ENCODE results near the gene WWOX.

The WWOX gene

GRCh38 chr16:78817200-78817739 lies 717.8 kb downstream of the WWOX start:
- H3K27me3 ChIP-seq (ENCODE audit: control insufficient read depth in 1 of 2, insufficient read depth in 2 of 2, low read length in 2 of 2), result no peaks in the 10 kb centered on the region
- peak overlapping the region in 1 of 2 donors; percentile 13 for H3K9ac ChIP-seq (ENCODE audit: low read length in 2 of 2)
- H3K4me1 ChIP-seq (ENCODE audit: control insufficient read depth, insufficient read depth, low read length), result peaks cover 24% of the 10 kb centered on the region
- no peaks in the 10 kb centered on the region for H3K9me3 ChIP-seq (ENCODE audit: control insufficient read depth in 2 of 2, low read length in 2 of 2)
- H3K4me3 ChIP-seq (ENCODE audit: low read length in 2 of 2), result peak overlapping the region in 1 of 2 donors; percentile 22
- no peak overlapping the region for H3K27ac ChIP-seq (ENCODE audit: low read length)
- no peaks in the 10 kb centered on the region for H3K36me3 ChIP-seq (ENCODE audit: control insufficient read depth in 2 of 2, insufficient read depth in 2 of 2, low read length in 2 of 2)

- H3K27me3 ChIP-seq (ENCODE audit: control insufficient read depth in 1 of 2, insufficient read depth in 2 of 2, low read length in 2 of 2), result no peaks in the 10 kb centered on the region
- H3K4me3 ChIP-seq (ENCODE audit: low read length in 2 of 2), result no peak overlapping the region
- no peak overlapping the region for H3K9ac ChIP-seq (ENCODE audit: low read length in 2 of 2)
- no peak overlapping the region for H3K27ac ChIP-seq (ENCODE audit: low read length)
- H3K4me1 ChIP-seq (ENCODE audit: control insufficient read depth, insufficient read depth, low read length), result peaks cover 16% of the 10 kb centered on the region
- H3K36me3 ChIP-seq (ENCODE audit: control insufficient read depth in 2 of 2, insufficient read depth in 2 of 2, low read length in 2 of 2), result no peaks in the 10 kb centered on the region
- no peaks in the 10 kb centered on the region for H3K9me3 ChIP-seq (ENCODE audit: control insufficient read depth in 2 of 2, low read length in 2 of 2)
Measured at GRCh38 chr16:78821335-78821734, 721.9 kb downstream of the WWOX start.

- Histone ChIP-seq H3K36me3 (ENCODE audit: control insufficient read depth in 2 of 2, insufficient read depth in 2 of 2, low read length in 2 of 2) (no peaks in the 10 kb centered on the region), H3K9me3 (ENCODE audit: control insufficient read depth in 2 of 2, low read length in 2 of 2) (no peaks in the 10 kb centered on the region), H3K9ac (ENCODE audit: low read length in 2 of 2) (no peak overlapping the region), H3K4me3 (ENCODE audit: low read length in 2 of 2) (no peak overlapping the region), H3K4me1 (ENCODE audit: control insufficient read depth, insufficient read depth, low read length) (peaks cover 11% of the 10 kb centered on the region), H3K27me3 (ENCODE audit: control insufficient read depth in 1 of 2, insufficient read depth in 2 of 2, low read length in 2 of 2) (no peaks in the 10 kb centered on the region), H3K27ac (ENCODE audit: low read length) (no peak overlapping the region)
Measured at GRCh38 chr16:78822509-78822908, 723.1 kb downstream of the WWOX start.

GRCh38 chr16:78823027-78823426 lies 723.6 kb downstream of the WWOX start:
- no peak overlapping the region for H3K9ac ChIP-seq (ENCODE audit: low read length in 2 of 2)
- no peaks in the 10 kb centered on the region for H3K36me3 ChIP-seq (ENCODE audit: control insufficient read depth in 2 of 2, insufficient read depth in 2 of 2, low read length in 2 of 2)
- no peak overlapping the region for H3K4me3 ChIP-seq (ENCODE audit: low read length in 2 of 2)
- no peaks in the 10 kb centered on the region for H3K9me3 ChIP-seq (ENCODE audit: control insufficient read depth in 2 of 2, low read length in 2 of 2)
- H3K4me1 ChIP-seq (ENCODE audit: control insufficient read depth, insufficient read depth, low read length), result peaks cover 6% of the 10 kb centered on the region
- H3K27ac ChIP-seq (ENCODE audit: low read length), result no peak overlapping the region
- H3K27me3 ChIP-seq (ENCODE audit: control insufficient read depth in 1 of 2, insufficient read depth in 2 of 2, low read length in 2 of 2), result no peaks in the 10 kb centered on the region

GRCh38 chr16:78829280-78829679 lies 729.8 kb downstream of the WWOX start:
- Histone ChIP-seq H3K4me3 (ENCODE audit: low read length in 2 of 2) (no peak overlapping the region), H3K27me3 (ENCODE audit: control insufficient read depth in 1 of 2, insufficient read depth in 2 of 2, low read length in 2 of 2) (no peaks in the 10 kb centered on the region), H3K9ac (ENCODE audit: low read length in 2 of 2) (no peak overlapping the region), H3K27ac (ENCODE audit: low read length) (no peak overlapping the region), H3K9me3 (ENCODE audit: control insufficient read depth in 2 of 2, low read length in 2 of 2) (no peaks in the 10 kb centered on the region), H3K4me1 (ENCODE audit: control insufficient read depth, insufficient read depth, low read length) (peaks cover 3% of the 10 kb centered on the region), H3K36me3 (ENCODE audit: control insufficient read depth in 2 of 2, insufficient read depth in 2 of 2, low read length in 2 of 2) (no peaks in the 10 kb centered on the region)

- H3K9me3 ChIP-seq (ENCODE audit: control insufficient read depth in 2 of 2, low read length in 2 of 2), result no peaks in the 10 kb centered on the region
- peaks cover 3% of the 10 kb centered on the region for H3K4me1 ChIP-seq (ENCODE audit: control insufficient read depth, insufficient read depth, low read length)
- no peak overlapping the region for H3K4me3 ChIP-seq (ENCODE audit: low read length in 2 of 2)
- H3K9ac ChIP-seq (ENCODE audit: low read length in 2 of 2), result no peak overlapping the region
- no peak overlapping the region for H3K27ac ChIP-seq (ENCODE audit: low read length)
- H3K36me3 ChIP-seq (ENCODE audit: control insufficient read depth in 2 of 2, insufficient read depth in 2 of 2, low read length in 2 of 2), result no peaks in the 10 kb centered on the region
- H3K27me3 ChIP-seq (ENCODE audit: control insufficient read depth in 1 of 2, insufficient read depth in 2 of 2, low read length in 2 of 2), result no peaks in the 10 kb centered on the region
Measured at GRCh38 chr16:78830599-78830998, 731.1 kb downstream of the WWOX start.

- H3K36me3 ChIP-seq (ENCODE audit: control insufficient read depth in 2 of 2, insufficient read depth in 2 of 2, low read length in 2 of 2), result no peaks in the 10 kb centered on the region
- H3K9me3 ChIP-seq (ENCODE audit: control insufficient read depth in 2 of 2, low read length in 2 of 2), result no peaks in the 10 kb centered on the region
- no peaks in the 10 kb centered on the region for H3K27me3 ChIP-seq (ENCODE audit: control insufficient read depth in 1 of 2, insufficient read depth in 2 of 2, low read length in 2 of 2)
- H3K27ac ChIP-seq (ENCODE audit: low read length), result no peak overlapping the region
- H3K4me3 ChIP-seq (ENCODE audit: low read length in 2 of 2), result no peak overlapping the region
- H3K4me1 ChIP-seq (ENCODE audit: control insufficient read depth, insufficient read depth, low read length), result no peaks in the 10 kb centered on the region
- no peak overlapping the region for H3K9ac ChIP-seq (ENCODE audit: low read length in 2 of 2)
Measured at GRCh38 chr16:78832100-78832499, 732.6 kb downstream of the WWOX start.

GRCh38 chr16:78836802-78837491 lies 737.5 kb downstream of the WWOX start:
- no peaks in the 10 kb centered on the region for H3K4me1 ChIP-seq (ENCODE audit: control insufficient read depth, insufficient read depth, low read length)
- no peaks in the 10 kb centered on the region for H3K27me3 ChIP-seq (ENCODE audit: control insufficient read depth in 1 of 2, insufficient read depth in 2 of 2, low read length in 2 of 2)
- no peaks in the 10 kb centered on the region for H3K9me3 ChIP-seq (ENCODE audit: control insufficient read depth in 2 of 2, low read length in 2 of 2)
- H3K36me3 ChIP-seq (ENCODE audit: control insufficient read depth in 2 of 2, insufficient read depth in 2 of 2, low read length in 2 of 2), result no peaks in the 10 kb centered on the region
- H3K4me3 ChIP-seq (ENCODE audit: low read length in 2 of 2), result no peak overlapping the region
- no peak overlapping the region for H3K9ac ChIP-seq (ENCODE audit: low read length in 2 of 2)
- H3K27ac ChIP-seq (ENCODE audit: low read length), result no peak overlapping the region

GRCh38 chr16:78837706-78838105 lies 738.3 kb downstream of the WWOX start:
- Histone ChIP-seq H3K27ac (ENCODE audit: low read length) (no peak overlapping the region), H3K27me3 (ENCODE audit: control insufficient read depth in 1 of 2, insufficient read depth in 2 of 2, low read length in 2 of 2) (no peaks in the 10 kb centered on the region), H3K36me3 (ENCODE audit: control insufficient read depth in 2 of 2, insufficient read depth in 2 of 2, low read length in 2 of 2) (no peaks in the 10 kb centered on the region), H3K4me1 (ENCODE audit: control insufficient read depth, insufficient read depth, low read length) (peaks cover 2% of the 10 kb centered on the region), H3K9me3 (ENCODE audit: control insufficient read depth in 2 of 2, low read length in 2 of 2) (no peaks in the 10 kb centered on the region), H3K9ac (ENCODE audit: low read length in 2 of 2) (no peak overlapping the region), H3K4me3 (ENCODE audit: low read length in 2 of 2) (no peak overlapping the region)

- Histone ChIP-seq H3K4me3 (ENCODE audit: low read length in 2 of 2) (no peak overlapping the region), H3K36me3 (ENCODE audit: control insufficient read depth in 2 of 2, insufficient read depth in 2 of 2, low read length in 2 of 2) (no peaks in the 10 kb centered on the region), H3K9ac (ENCODE audit: low read length in 2 of 2) (no peak overlapping the region), H3K9me3 (ENCODE audit: control insufficient read depth in 2 of 2, low read length in 2 of 2) (no peaks in the 10 kb centered on the region), H3K4me1 (ENCODE audit: control insufficient read depth, insufficient read depth, low read length) (peaks cover 5% of the 10 kb centered on the region), H3K27ac (ENCODE audit: low read length) (no peak overlapping the region), H3K27me3 (ENCODE audit: control insufficient read depth in 1 of 2, insufficient read depth in 2 of 2, low read length in 2 of 2) (no peaks in the 10 kb centered on the region)
Measured at GRCh38 chr16:78838276-78838675, 738.8 kb downstream of the WWOX start.

- Histone ChIP-seq H3K4me1 (ENCODE audit: control insufficient read depth, insufficient read depth, low read length) (peaks cover 20% of the 10 kb centered on the region), H3K27ac (ENCODE audit: low read length) (no peak overlapping the region), H3K27me3 (ENCODE audit: control insufficient read depth in 1 of 2, insufficient read depth in 2 of 2, low read length in 2 of 2) (no peaks in the 10 kb centered on the region), H3K4me3 (ENCODE audit: low read length in 2 of 2) (peak overlapping the region; percentile 40 to 47), H3K36me3 (ENCODE audit: control insufficient read depth in 2 of 2, insufficient read depth in 2 of 2, low read length in 2 of 2) (no peaks in the 10 kb centered on the region), H3K9ac (ENCODE audit: low read length in 2 of 2) (no peak overlapping the region), H3K9me3 (ENCODE audit: control insufficient read depth in 2 of 2, low read length in 2 of 2) (no peaks in the 10 kb centered on the region)
Measured at GRCh38 chr16:78842950-78843349, 743.5 kb downstream of the WWOX start.
